ENCODE results near the gene SLC7A6. TPM values are rescaled to one million over a fixed set of nuclear protein-coding genes. Genes with fewer than 3 reads are reported as not detected.

SLC7A6 gene
- total RNA-seq, 6 experiments from 2014 or later = 46.1 to 56.6 (median 50.8) TPM

- peaks cover 19% of the 10 kb centered on the region for H3K4me1 Mint-ChIP-seq (ENCODE audit: low read depth)
- H3K36me3 Mint-ChIP-seq (ENCODE audit: low read depth) = no peaks in the 10 kb centered on the region
- no peak for TF ChIP-seq CTCF (IDR thresholded peaks at IDR 0.05)
- H3K27me3 Mint-ChIP-seq (ENCODE audit: insufficient read depth) = peaks cover 1% of the 10 kb centered on the region; the same call in 1 of the 2 replicates
- H3K27ac Mint-ChIP-seq = no peak overlapping the region
- no peak overlapping the region for H3K4me3 Mint-ChIP-seq
- DNase-seq = no peak
- no peaks in the 10 kb centered on the region for H3K9me3 Mint-ChIP-seq
These were observed 35.7 kb upstream of the SLC7A6 start for GRCh38 chr16:68228652-68229051.

DNA sequence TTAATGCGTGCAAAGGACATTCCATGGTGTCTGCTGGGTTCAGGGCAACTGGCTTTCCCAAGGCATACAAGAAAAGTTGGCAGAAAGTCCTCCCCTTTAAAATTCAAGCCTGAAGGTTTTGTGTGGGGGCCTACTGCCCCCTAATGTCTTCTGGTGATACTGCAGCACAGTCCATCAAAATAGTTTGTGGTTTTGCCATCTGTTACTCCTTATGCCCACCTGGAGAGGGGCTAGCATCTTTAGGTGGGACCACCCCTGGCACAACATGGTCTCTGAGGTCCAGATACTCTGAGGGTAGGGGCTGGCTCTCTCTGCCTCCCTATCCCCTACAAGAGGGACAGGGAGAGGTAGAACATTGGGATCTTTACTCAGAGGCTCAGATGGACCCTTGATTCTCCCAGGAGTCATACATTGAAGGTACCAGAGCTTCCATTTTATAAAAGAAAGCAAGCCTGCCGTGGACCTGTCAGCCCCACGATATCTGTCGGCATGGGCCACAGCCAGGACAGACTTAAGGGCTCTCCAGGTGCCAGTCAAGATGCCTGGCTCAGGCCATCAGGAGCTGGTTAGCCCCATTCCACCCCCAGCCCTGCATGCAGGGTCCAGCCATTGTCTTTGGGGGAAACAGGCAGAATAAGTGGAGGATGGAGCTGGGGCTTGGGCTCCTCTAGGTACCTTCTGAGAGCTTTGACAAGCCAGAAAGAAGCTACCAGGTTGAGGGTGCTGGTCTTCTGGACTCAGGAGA, 34.7 kb upstream of the SLC7A6 start:
- Mint-ChIP-seq H3K9me3 (no peaks in the 10 kb centered on the region; the same call in 1 of the 2 replicates), H3K4me1 (ENCODE audit: low read depth) (peaks cover 22% of the 10 kb centered on the region), H3K27me3 (ENCODE audit: insufficient read depth) (peaks cover 1% of the 10 kb centered on the region), H3K4me3 (no peak overlapping the region), H3K36me3 (ENCODE audit: low read depth) (no peaks in the 10 kb centered on the region), H3K27ac (peak overlapping the region; percentile 27; the same call in 1 of the 2 replicates)
- peak; percentile 95 for TF ChIP-seq CTCF (IDR thresholded peaks at IDR 0.05)
- peak; percentile 72 for DNase-seq

GRCh38 chr16:68230176-68230571, 34.2 kb upstream of the SLC7A6 start:
- no peak overlapping the region for H3K27ac Mint-ChIP-seq
- peaks cover 1% of the 10 kb centered on the region for H3K27me3 Mint-ChIP-seq (ENCODE audit: insufficient read depth)
- H3K4me3 Mint-ChIP-seq = no peak overlapping the region
- H3K9me3 Mint-ChIP-seq = no peaks in the 10 kb centered on the region; the same call in 1 of the 2 replicates
- H3K36me3 Mint-ChIP-seq (ENCODE audit: low read depth) = no peaks in the 10 kb centered on the region
- peaks cover 25% of the 10 kb centered on the region for H3K4me1 Mint-ChIP-seq (ENCODE audit: low read depth)
- TF ChIP-seq CTCF (IDR thresholded peaks at IDR 0.05) = no peak
- DNase-seq = no peak

DNA sequence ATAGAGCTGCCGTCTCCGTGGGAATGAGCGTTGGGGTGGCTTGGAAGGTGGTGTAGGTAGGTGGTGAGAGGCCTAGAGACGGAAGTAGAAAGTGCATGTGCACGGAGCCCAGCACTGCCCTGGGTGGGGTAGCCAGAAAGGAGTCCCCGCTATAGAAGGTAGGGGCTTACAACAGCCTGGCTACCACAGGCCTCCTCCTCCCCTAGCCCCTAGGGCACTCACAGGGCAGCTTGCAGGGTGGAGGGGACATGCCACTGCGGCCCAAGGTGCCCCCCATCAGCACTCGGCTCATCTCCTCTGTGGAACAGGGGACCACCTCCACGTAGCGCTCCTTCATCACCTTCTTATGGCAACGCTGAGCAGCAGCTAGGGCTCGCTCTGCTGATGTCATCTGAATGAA, 33.4 kb upstream of the SLC7A6 start:
- Mint-ChIP-seq H3K4me1 (ENCODE audit: low read depth) (peaks cover 25% of the 10 kb centered on the region), H3K27ac (no peak overlapping the region), H3K9me3 (no peaks in the 10 kb centered on the region; the same call in 1 of the 2 replicates), H3K4me3 (no peak overlapping the region), H3K36me3 (ENCODE audit: low read depth) (no peaks in the 10 kb centered on the region), H3K27me3 (ENCODE audit: insufficient read depth) (peaks cover 1% of the 10 kb centered on the region)
- TF ChIP-seq CTCF (IDR thresholded peaks at IDR 0.05) = no peak
- no peak for DNase-seq

- peaks cover 5% of the 10 kb centered on the region for H3K27me3 Mint-ChIP-seq (ENCODE audit: insufficient read depth)
- no peak for TF ChIP-seq CTCF (IDR thresholded peaks at IDR 0.05)
- peaks cover 28% of the 10 kb centered on the region for H3K4me1 Mint-ChIP-seq (ENCODE audit: low read depth)
- DNase-seq = no peak
- no peak overlapping the region for H3K4me3 Mint-ChIP-seq
- no peaks in the 10 kb centered on the region for H3K36me3 Mint-ChIP-seq (ENCODE audit: low read depth)
- no peak overlapping the region for H3K27ac Mint-ChIP-seq
- H3K9me3 Mint-ChIP-seq = no peaks in the 10 kb centered on the region; the same call in 1 of the 2 replicates
These were observed 32.8 kb upstream of the SLC7A6 start for GRCh38 chr16:68231384-68232136.

Measured in HFFc6 (cell line).